GM06990 (cell line): ENCODE results near the gene TNFSF8.

Experiments
- DNase-seq: peaks from one replicate; pipeline ENCODE4 v3.0.0-alpha.2; 2011; ENCODE audit not compliant: insufficient read length; ENCODE audit errors: extremely low read depth
- H3K27me3 ChIP-seq: replicated peaks from 2 replicates; pipeline ENCODE4 v1.6.0; 2011; ENCODE audit warnings: low read length; ENCODE audit not compliant: control insufficient read depth, insufficient read depth
- H3K36me3 ChIP-seq: 2 replicates; pipeline ENCODE4 v1.5.1; 2011; ENCODE audit warnings: low read length; ENCODE audit not compliant: control insufficient read depth, insufficient read depth
- H3K4me3 ChIP-seq: replicated peaks from 2 replicates; pipeline ENCODE4 v1.5.1; 2011; ENCODE audit warnings: low read depth, mild to moderate bottlenecking, control low read depth, low read length
- TF ChIP-seq, protein P1 (sequence below): IDR thresholded peaks from 2 replicates; pipeline ENCODE4 v1.5.1; 2011; ENCODE audit warnings: low read length, control low read depth, mild to moderate bottlenecking, inconsistent platforms; ENCODE audit not compliant: insufficient read depth, poor library complexity, severe bottlenecking

The TNFSF8 gene

DNA sequence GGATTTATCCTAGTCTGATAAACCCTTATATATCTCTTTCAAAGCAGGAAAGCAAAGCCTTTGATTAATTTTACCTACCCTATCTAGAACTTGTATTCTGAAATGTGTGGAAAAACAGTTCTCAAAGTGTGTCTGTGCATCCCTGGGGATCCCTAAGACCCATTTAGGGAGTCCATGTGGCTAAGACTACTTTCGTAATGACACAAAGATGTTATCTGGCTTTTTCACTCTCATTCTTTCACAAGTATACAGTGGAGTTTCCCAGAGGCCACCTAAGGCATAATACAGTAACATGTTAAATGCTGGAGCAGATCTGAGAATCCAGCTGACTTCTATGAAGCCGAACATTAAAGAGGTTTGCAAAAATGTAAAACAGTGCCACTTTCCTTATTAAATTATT lies 70.2 kb downstream of the TNFSF8 start:
- Histone ChIP-seq H3K36me3 (no peaks in the 10 kb centered on the region), H3K4me3 (no peak overlapping the region), H3K27me3 (no peaks in the 10 kb centered on the region; the same call in 1 of the 2 replicates)
- DNase-seq: no peak
- TF ChIP-seq, protein P1, sequence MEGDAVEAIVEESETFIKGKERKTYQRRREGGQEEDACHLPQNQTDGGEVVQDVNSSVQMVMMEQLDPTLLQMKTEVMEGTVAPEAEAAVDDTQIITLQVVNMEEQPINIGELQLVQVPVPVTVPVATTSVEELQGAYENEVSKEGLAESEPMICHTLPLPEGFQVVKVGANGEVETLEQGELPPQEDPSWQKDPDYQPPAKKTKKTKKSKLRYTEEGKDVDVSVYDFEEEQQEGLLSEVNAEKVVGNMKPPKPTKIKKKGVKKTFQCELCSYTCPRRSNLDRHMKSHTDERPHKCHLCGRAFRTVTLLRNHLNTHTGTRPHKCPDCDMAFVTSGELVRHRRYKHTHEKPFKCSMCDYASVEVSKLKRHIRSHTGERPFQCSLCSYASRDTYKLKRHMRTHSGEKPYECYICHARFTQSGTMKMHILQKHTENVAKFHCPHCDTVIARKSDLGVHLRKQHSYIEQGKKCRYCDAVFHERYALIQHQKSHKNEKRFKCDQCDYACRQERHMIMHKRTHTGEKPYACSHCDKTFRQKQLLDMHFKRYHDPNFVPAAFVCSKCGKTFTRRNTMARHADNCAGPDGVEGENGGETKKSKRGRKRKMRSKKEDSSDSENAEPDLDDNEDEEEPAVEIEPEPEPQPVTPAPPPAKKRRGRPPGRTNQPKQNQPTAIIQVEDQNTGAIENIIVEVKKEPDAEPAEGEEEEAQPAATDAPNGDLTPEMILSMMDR: no peak

DNA sequence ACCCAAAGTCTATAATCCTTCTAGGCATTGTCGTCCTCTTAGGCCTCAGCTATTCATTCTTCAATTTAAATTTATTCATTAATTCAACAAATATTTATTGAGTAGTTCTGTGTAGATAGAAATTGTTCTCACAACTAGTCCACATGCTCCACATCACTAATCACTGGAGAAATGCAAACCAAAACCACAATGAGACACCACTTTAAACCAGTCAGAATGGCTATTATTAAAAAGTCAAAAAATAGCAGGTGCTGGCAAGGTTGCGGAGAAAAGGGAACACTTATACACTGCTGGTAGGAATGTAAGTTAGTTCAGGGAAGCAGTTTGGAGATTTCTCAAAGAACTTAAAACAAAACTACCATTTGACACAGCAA lies 73.5 kb downstream of the TNFSF8 start:
- Histone ChIP-seq H3K36me3 (no peaks in the 10 kb centered on the region), H3K27me3 (no peaks in the 10 kb centered on the region; the same call in none of the 2 replicates)
- TF ChIP-seq, protein P1: no peak

DNA sequence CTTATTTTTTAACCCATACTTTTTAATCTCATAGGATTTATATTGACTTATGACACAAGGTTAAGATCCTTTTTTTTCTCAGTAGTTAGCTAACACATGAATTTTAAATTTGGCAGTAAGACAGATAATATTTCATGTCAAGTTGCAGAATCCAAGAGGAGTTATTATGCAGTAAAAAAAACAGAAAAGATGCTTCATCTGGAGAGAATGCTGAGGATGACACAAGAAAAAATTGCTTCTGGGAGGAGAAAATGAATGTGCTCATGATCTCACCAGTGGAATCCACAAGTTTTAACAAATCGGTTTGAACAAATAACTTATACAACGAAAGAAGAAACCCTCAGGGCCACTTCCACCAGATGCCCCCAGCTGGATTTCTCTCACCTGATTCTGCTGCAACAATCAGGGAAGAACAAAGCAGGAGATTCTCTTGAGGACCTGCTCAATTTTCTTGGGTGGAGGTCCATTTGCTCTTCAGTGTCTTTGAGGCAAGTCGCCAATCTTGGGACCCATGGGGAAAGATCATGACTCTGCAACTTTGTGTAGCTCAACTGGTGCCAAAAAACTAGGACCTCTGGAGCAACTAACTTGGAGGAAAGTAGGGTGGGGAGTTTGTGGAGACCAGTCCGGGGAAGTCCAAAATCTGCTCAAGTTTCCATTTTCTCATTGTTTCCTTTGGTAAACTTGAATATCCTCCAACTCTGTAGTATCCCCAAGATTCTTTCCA lies 74.0 kb downstream of the TNFSF8 start:
- no peaks in the 10 kb centered on the region for H3K36me3 ChIP-seq
- H3K27me3 ChIP-seq: no peaks in the 10 kb centered on the region; the same call in none of the 2 replicates
- DNase-seq: no peak
- no peak overlapping the region for H3K4me3 ChIP-seq
- TF ChIP-seq, protein P1: no peak

More for the DNA sequence above, 73.5 kb downstream of the TNFSF8 start:
- H3K4me3 ChIP-seq: no peak overlapping the region
- no peak for DNase-seq

DNA sequence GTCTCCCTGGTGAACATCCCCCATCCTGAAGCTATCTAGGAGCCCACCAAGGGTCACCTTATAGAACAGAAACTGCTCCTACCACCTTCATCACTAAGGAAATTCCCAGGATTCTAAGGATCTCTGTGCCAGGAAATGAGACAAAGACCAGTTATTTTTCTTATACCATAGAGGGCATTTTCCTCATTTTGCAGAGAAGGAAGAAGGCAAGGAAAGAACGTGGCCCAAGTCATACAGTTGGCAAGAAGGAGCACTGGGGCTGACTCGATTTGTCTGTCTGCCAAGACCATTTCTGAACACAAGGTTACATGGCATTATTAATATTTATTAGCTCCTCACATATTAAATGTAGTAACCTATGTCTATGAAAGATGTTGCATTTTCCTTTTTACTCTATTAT lies 74.9 kb downstream of the TNFSF8 start:
- TF ChIP-seq, protein P1: no peak
- no peak overlapping the region for H3K4me3 ChIP-seq

DNA sequence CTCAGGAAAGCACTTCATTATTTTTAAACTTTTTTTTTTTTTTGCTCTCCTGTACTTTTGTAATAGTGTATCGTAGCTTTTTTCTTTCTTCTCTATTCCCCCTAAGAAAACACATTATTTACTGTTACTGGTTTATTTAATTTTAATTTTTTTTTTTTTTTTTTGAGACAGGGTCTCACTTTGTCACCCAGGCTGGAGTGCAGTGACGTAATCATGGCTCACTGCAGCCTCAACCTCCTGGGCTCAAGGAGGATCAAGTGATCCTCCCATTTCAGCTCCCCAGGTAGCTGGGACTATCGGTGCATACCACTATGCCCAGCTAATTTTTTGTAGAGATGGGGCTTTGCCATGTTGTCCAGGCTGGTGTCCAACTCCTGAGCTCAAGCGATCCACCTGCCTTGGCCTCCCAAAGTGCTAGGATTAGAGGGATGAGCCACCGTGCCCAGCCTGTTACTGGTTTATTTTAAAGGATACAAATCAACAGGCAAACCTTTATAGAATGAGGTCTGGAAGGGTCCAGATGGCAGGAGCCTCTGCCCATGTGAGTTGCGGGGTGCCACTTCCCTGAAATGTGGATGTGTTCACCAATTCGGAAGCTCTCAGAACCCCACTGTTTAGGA lies 75.5 kb downstream of the TNFSF8 start:
- Histone ChIP-seq H3K4me3 (no peak overlapping the region), H3K27me3 (no peaks in the 10 kb centered on the region; the same call in none of the 2 replicates), H3K36me3 (no peaks in the 10 kb centered on the region)
- TF ChIP-seq, protein P1: no peak
- no peak for DNase-seq

More for the DNA sequence above, 74.9 kb downstream of the TNFSF8 start:
- Histone ChIP-seq H3K36me3 (no peaks in the 10 kb centered on the region), H3K27me3 (no peaks in the 10 kb centered on the region; the same call in none of the 2 replicates)
- no peak for DNase-seq
